Mammary epithelial cell (primary cell): Measurements from ENCODE around the gene GSTP1.

ENCODE experiments used
- CTCF ChIP-seq, 2 donors: IDR thresholded peaks in 1 of 2; conservative IDR thresholded peaks in 1 of 2; 2 replicates each; pipeline ENCODE4 v1.5.1; 2011 to 2012; ENCODE audit warnings: inconsistent platforms in 2 of 2, low read length in 2 of 2, mild to moderate bottlenecking in 2 of 2, control low read depth in 1 of 2, low read depth in 1 of 2; ENCODE audit not compliant: insufficient read depth in 1 of 2; ENCODE audit errors: extremely low read depth in 1 of 2
- EZH2 ChIP-seq: IDR thresholded peaks from 2 replicates; pipeline ENCODE4 v1.6.1; 2012; ENCODE audit warnings: low read length, inconsistent platforms, borderline replicate concordance

- no peak for TF ChIP-seq CTCF (conservative IDR thresholded peaks at IDR 0.05 in 1 of 2, IDR thresholded peaks at IDR 0.05 in 1 of 2; ENCODE audit: extremely low read depth in 1 of 2, insufficient read depth in 1 of 2, low read depth in 1 of 2, low read length in 2 of 2)
- no peak for TF ChIP-seq EZH2
These were observed 10.9 kb downstream of the GSTP1 start for GRCh38 chr11:67594480-67594879.
